ENCODE measurements around the gene SLC5A2.
"Not testable (repeated sequence)": the region's sequence is repeated elsewhere in the genome, so short reads cannot be mapped to it uniquely, and the experiment has no call there.

The SLC5A2 gene

DNA sequence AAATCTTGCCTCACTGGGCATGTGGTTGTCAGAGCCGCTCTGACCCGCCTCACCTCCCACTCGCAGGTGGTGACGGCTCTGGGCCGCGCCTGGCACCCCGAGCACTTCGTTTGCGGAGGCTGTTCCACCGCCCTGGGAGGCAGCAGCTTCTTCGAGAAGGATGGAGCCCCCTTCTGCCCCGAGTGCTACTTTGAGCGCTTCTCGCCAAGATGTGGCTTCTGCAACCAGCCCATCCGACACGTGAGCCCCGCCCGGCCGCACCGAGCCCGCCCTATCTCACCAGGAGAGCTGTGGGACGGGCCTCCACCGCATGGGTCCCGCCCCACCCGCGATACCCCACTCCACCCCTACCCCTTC is 7.0 kb upstream of the SLC5A2 start:
- DNase-seq (ENCODE audit: low read depth) = no peak

DNA sequence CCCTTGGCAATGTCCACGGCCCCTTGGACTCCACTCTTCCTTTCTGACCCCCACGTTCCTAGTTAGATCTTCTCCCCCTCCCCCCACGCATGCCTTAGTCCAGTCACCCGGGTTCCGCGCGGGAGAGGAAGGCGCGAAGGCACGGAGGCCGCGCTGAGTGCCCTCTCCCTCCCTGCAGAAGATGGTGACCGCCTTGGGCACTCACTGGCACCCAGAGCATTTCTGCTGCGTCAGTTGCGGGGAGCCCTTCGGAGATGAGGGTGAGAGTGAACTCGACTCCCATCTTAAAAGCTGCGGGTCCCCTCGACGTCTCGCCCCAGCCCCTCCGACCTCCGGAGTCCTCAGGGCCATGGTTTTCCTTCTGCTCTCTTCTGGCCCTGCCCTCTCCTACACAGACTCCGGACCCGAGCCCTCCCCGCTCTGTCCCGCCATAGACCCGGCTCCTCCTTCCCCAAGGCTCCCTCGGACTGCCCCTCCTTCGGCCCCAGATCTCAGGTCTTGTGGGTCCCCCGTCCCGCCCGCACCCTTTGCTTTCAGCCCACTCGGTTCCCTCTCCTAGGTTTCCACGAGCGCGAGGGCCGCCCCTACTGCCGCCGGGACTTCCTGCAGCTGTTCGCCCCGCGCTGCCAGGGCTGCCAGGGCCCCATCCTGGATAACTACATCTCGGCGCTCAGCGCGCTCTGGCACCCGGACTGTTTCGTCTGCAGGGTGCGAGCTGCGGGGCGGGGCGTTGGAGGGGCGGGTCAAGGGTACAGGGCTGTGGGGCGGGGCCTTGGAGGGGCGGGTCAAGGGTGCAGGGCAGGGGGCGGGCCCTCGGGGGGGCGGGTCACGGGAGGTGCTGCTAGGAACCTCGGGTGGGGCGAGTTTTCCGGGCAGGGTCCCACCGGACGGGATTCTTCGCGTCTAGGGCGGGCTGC is 6.4 kb upstream of the SLC5A2 start:
- DNase-seq (ENCODE audit: low read depth) = peak; percentile 77

DNA sequence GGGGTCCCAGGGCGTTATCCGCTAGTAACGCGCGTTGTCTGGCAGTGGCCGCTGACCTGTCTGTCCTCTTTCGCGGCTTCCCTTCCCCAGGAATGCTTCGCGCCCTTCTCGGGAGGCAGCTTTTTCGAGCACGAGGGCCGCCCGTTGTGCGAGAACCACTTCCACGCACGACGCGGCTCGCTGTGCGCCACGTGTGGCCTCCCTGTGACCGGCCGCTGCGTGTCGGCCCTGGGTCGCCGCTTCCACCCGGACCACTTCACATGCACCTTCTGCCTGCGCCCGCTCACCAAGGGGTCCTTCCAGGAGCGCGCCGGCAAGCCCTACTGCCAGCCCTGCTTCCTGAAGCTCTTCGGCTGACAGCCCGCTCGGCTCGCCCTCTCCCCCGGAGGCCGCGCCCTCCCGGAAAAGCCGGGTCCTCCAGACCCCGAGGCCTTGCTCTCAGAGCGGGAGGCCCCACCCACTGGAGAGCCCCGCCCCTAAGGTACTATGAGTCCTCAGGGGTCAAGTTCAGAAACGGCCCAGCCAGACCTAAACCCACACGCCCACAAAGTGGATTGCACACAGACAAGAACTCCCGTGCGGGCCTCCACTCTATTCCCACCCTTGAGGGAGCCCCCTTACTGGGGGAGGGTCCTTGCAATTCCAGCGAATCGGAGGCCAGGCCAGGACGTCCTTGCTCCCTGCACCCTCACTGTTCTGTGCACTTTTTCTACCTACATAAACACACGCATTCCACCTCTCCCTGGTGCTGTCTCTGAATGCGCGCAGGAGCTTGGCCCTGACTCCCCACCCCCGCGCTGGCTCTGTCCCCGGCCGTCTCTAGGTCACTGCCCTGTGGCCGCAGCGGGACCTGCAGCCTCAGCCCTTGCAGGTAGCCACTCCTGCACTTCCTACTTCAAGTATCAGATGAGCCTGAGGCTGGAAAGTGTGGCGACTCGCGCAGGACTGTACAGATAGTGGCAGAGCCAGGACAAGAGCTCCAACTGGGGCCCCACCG is 5.4 kb upstream of the SLC5A2 start:
- DNase-seq (ENCODE audit: low read depth) = no peak

DNA sequence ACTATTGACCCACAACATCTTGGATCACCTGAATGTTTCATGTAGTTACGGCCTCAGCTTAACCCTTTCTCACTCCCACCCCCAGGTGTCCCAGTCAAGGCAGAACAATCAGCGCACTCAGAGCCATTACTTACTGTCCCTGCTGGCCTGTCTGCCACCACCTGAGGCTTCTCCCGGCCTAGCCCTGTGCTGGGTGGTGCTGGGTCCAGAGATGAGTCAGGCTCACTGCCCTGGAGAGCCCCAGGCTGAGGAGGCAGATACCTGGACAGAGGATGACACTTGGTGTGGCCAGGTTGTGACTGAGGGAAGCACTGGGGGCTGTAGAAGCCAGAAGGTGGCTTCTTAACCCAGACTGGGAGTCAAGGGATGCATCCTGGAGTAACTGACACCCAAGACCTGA is 4.0 kb upstream of the SLC5A2 start:
- no peak for DNase-seq (ENCODE audit: low read depth)

DNA sequence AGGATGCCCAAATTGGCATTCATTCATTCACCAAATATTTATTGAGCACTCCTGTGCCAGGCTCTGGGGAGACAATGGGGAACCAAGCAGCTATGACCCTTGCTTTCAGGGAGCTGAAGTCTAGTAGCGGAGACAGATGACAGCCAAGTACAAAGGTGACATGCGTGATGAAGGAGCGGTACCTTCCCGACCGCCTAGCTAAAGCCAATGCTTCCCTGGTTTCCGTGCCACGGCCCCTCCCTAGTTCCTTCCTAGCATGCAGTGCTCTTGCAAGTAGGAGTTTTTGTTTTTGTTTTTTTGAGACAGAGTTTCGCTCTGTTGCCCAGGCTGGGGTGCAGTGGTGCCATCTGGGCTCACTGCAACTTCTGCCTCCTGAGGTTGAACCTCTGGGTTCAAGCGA is 3.2 kb upstream of the SLC5A2 start:
- no peak for DNase-seq (ENCODE audit: low read depth)

DNA sequence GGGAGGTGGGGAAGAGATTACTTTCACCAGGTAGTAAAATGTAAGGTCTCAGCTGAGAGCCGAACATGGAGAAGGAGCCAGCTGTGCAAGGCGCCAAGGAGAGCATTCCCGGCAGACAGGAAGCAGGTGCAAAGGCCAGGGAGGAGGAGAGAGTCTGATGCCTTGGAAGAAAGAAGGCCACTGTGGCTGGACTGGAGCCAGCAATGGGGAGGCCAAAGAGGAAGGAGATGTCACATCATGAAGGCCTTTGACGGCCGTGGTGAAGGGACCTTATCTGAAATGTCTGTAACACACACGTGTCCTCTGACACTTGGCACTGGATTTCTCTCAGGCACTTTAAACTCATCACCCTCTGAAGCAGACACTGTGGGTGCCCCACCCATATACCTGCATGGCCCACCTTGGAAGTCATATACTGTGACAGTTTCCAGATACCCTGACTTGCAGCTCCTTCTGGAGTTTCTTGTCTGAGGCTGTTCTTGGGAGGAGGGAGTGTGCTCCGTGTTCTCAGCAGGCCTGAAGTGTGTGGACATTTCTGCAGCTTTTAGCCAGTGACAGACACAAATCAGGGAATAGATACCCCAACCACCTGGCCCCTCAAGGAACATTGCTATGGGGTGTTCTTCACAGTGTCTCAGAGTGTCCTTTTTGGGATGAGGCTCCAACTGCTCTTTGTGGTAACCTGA is 1.9 kb upstream of the SLC5A2 start:
- DNase-seq (ENCODE audit: low read depth) = no peak

DNA sequence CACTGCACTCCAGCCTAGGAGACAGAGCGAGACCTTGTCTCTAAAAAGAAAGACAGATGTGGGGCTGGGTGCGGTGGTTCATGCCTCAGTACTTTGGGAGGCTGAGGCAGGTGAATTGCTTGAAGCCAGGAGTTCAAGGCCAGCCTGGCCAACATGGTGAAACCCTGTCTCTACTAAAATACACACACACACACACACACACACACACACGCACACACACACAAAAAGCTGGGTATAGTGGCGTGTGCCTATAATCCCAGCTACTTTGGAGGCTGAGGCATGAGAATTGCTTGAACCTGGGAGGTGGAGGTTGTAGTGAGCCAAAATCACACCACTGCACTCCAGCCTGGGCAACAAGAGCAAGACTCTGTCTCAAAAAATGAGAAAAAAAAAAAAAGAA is 1.1 kb downstream of the SLC5A2 start:
- not testable (repeated sequence) for DNase-seq (ENCODE audit: low read depth)

DNA sequence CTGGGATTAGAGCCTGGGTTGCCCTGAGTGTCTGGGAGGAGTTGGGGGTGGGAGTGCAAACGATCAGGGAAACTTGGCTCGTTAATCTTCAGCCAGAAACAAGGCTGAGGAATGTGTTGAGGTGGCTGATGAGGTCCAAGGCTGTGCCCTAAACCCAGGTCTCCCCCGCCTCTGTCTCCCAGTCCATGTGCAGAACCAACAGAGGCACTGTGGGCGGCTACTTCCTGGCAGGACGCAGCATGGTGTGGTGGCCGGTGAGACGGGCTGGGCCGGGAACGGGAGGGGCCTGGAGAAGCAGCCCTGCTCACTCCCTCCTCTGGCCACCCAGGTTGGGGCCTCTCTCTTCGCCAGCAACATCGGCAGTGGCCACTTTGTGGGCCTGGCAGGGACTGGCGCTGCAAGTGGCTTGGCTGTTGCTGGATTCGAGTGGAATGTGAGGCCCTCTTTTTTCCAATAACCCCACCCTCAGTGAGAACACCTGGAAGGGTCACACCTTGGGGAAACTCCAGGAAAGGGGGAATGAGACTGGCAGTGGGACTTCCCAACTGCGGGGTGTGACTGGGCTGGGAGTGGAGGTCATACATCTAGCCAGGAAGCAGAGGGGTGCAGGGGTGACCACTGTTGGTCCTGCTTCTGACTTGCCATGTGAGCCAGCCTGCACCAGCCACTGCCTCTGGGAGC is 1.7 kb downstream of the SLC5A2 start:
- no peak for DNase-seq (ENCODE audit: low read depth)

DNA sequence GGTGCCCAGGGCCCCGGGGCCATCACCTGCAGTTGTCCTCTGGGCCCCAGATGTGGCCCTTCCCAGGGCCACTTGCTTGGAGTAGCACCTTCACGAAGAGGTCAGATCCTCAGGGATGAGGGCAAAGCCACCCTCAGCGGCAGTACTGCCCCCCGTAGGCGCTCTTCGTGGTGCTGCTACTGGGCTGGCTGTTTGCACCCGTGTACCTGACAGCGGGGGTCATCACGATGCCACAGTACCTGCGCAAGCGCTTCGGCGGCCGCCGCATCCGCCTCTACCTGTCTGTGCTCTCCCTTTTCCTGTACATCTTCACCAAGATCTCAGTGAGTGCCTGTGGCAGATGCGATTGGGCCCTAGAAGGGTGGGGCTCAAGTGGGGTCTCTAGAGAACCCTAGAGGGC is 2.6 kb downstream of the SLC5A2 start:
- no peak for DNase-seq (ENCODE audit: low read depth)

DNA sequence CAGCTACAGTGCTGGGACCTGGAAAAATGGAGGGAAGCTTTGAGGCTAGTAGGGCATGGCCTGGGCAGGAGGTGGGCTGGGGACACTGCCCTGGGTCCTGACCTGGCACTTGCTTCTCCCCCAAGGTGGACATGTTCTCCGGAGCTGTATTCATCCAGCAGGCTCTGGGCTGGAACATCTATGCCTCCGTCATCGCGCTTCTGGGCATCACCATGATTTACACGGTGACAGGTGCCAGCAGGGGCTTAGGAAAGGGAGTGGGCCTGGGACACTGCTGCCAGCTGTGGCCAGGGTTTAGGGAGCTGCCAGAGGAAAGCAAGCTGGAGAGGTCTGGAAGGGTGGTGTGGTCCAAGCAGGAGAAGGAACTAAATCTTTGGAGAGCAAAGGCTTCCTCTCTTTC is 3.1 kb downstream of the SLC5A2 start:
- no peak for DNase-seq (ENCODE audit: low read depth)

DNA sequence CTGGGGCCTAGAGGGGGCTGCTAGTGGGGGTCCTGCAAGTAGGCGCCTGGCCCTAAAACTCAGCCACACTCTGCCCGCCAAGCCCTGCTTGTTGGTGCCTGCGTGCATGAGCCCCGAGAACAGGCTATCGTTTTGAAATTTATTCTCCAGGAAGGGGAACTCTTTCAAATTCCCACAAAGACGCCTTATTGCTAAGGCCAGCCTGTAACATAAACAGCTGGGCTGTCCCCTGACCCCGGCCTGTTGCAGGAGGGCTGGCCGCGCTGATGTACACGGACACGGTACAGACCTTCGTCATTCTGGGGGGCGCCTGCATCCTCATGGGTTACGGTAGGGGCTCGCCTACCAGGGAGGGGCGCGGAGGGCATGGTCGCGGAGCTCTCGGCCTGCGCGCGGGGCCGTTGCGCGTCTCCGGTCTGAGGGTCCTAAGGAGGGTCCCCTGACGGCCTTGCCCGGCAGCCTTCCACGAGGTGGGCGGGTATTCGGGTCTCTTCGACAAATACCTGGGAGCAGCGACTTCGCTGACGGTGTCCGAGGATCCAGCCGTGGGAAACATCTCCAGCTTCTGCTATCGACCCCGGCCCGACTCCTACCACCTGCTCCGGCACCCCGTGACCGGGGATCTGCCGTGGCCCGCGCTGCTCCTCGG is 4.3 kb downstream of the SLC5A2 start:
- DNase-seq (ENCODE audit: low read depth) = no peak

DNA sequence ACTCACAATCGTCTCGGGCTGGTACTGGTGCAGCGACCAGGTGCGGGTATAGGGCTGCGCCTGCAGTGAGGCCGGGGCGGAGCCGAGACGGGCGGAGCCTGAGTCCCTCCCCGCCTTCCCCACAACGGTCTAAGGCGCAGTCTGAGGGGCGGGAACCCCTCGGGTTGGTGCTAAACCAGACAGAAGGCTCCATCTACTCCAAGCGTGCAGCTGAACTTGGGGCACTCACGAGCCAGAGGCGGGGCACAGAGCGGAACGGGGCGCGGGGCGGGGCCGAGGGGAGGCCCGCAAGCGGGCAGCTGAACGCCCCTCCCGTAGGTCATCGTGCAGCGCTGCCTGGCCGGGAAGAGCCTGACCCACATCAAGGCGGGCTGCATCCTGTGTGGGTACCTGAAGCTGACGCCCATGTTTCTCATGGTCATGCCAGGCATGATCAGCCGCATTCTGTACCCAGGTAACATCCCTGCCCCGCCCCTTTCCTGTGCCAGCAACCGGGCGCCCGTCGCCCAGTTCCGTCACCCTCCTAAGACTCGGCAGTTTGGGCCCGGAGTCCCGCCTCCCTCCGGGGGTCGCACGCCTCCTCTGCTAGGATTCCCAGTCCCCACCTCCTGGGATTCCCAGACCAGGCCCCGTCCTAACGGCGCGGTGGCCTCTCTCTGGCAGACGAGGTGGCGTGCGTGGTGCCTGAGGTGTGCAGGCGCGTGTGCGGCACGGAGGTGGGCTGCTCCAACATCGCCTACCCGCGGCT is 5.0 kb downstream of the SLC5A2 start:
- peak; percentile 48 for DNase-seq (ENCODE audit: low read depth)

DNA sequence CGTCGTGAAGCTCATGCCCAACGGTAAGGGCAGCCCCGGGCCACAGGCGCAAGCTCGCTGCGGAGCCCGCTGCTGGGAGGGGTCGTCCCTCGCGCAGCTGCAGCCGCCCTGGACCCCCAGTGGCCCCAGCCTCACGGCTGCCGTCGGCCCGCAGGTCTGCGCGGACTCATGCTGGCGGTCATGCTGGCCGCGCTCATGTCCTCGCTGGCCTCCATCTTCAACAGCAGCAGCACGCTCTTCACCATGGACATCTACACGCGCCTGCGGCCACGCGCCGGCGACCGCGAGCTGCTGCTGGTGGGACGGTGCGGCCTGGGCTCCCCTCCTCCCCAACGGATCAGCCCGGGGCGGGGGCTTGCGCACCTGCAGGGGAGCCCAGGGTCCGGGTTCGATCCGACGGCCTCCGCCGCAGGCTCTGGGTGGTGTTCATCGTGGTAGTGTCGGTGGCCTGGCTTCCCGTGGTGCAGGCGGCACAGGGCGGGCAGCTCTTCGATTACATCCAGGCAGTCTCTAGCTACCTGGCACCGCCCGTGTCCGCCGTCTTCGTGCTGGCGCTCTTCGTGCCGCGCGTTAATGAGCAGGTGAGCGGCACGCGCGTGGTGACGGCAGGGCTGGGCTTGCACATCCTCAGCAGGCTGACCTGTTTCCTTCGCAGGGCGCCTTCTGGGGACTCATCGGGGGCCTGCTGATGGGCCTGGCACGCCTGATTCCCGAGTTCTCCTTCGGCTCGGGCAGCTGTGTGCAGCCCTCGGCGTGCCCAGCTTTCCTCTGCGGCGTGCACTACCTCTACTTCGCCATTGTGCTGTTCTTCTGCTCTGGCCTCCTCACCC is 5.8 kb downstream of the SLC5A2 start:
- DNase-seq (ENCODE audit: low read depth) = no peak

DNA sequence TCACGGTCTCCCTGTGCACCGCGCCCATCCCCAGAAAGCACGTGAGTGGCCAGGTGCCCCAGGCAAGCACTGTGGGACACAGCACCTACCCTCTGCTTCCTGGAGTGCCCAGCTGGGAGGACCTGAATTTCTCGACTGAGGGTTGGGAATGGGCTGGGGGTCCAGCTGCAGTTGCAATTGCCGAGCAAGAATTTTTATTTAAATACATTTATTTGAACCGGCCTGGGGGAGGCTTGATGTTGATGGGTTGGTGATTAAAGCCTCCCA is 6.3 kb downstream of the SLC5A2 start:
- DNase-seq (ENCODE audit: low read depth) = no peak

DNA sequence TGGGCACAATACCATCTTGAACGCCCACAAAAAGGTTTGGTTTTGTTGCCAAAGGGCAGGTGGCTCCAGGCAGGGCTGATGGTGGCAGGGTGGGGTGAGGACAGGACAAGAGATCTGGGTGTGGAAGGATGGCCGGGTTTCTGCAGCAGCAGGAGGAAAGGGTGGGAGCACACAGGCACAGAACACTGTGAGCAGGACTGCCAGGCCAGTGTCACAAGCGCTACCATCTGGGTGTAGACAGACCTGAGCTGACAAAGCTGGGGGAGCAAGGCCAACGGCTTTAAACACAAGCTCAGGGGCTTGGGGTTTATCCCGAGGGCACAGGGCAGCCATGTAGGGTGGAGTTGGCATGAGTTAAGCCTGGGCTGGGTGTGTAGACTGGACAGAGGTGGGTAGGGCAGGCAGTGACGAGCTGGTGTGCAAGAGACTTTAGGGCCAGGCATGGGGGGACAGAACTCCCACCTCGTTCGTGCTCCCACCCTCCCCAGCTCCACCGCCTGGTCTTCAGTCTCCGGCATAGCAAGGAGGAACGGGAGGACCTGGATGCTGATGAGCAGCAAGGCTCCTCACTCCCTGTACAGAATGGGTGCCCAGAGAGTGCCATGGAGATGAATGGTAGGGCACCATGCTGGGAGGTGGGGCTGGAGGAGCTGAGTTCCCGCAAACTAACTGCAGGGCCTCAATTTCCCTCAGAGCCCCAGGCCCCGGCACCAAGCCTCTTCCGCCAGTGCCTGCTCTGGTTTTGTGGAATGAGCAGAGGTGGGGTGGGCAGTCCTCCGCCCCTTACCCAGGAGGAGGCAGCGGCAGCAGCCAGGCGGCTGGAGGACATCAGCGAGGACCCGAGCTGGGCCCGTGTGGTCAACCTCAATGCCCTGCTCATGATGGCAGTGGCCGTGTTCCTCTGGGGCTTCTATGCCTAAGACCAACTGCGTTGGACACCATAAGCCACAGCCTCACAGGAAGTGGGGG is 7.0 kb downstream of the SLC5A2 start:
- no peak for DNase-seq (ENCODE audit: low read depth)

DNA sequence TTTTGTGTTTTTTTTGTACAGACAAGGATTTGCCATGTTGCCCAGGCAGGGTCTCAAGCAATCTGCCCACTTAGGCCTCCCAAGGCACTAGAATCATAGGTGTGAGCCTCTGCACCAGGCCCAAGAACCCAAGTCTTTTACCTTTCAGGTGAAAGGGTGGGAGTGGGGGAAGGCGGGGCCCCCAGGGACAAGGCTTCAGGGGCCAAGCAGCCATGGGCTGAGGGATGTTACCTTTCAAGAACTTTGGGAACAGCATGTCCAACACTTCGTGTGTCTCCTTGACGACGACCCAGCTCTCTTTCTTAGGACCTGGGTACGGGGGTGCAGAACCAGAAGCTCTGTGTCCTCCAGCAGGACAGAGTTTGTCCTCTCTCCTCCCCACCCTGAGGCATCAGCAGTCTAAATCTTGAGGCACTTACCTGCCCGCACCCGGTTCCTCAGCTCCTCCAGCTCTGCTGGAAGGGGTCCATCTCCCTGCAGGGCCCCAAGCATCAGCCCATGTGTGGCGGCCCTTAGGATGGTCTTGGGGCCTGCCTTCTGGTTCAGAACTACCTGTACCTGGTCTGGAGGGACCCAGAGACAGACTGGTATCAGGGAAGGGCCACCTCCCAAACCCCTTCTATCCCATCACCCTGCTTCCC is 9.0 kb downstream of the SLC5A2 start:
- DNase-seq (ENCODE audit: low read depth) = no peak

DNA sequence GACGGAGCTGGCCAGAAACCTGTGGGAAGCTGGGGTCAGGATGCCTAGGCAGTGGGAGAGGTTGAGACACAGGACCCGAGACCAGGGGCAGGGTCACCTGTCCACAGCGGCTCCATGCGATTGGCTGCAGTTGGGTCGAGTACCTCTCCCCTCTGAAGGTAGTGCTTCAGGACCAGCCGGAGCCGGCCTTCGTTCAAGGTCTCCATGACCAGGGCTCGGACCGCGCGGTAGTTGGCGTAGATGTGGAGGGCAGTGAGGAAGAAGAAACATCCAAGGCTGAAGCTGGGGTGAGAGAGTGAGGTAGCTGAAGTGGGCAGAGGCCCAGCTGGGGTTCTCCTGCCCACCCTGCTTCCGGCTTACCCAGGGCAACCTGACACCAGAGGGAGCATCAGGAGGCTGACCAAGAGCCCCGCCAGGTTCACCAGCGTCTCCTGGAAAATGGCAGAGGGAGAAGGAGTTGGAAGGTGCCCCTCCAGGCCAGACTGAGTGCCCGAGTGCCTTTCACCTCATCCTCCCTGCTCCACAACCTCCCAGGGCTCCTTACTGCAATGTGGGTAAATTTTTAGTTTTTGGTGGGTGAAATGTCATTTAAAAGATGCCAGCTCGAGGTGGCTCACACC is 10.7 kb downstream of the SLC5A2 start:
- no peak for DNase-seq (ENCODE audit: low read depth)

DNA sequence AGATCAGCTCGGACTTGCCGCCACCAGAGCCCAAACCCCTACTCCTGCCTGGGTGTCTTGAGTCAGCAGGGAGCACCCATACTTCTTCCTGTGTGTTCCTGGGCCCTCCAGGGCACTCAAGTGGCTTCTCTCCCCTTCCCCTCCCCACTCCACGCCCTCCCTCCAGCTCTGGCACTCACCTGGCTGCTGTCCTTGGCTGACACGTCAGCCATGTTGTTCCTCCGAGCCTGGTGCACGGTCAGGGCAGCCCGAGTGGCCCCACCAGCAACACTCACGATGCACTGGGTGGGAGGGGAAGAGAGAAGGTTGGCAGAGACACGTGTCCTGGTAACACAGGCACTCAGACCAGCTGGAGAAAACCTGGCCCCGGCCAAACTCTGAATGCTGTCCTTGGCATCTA is 13.7 kb downstream of the SLC5A2 start:
- no peak for DNase-seq (ENCODE audit: low read depth)
